HepG2 (cell line): ENCODE measurements around the gene MAML1. TPM values are rescaled to one million over a fixed set of nuclear protein-coding genes. Genes with fewer than 3 reads are reported as not detected.
A peak's percentile ranks its signal among the peaks of the same experiment; 100 is the strongest.

Source experiments
- CEBPB ChIP-seq: IDR thresholded peaks from 2 replicates; pipeline ENCODE4 v1.6.1; 2011; ENCODE audit warnings: low read depth, low read length, improper control_type of control experiment, borderline replicate concordance
- ELF1 ChIP-seq: sonication (generic); formaldehyde crosslinking; IDR thresholded peaks from 2 replicates; pipeline ENCODE4 v1.4.0; 2020; ENCODE audit warnings: missing genetic modification reagents
- HOXA5 ChIP-seq: sonication (generic); formaldehyde crosslinking; IDR thresholded peaks from 2 replicates; pipeline ENCODE4 v1.4.0; 2020; ENCODE audit warnings: missing genetic modification reagents
- MIER2 ChIP-seq: IDR thresholded peaks from 2 replicates; pipeline ENCODE4 v1.6.1; 2016; ENCODE audit warnings: missing biosample characterization, missing genetic modification reagents
- NCOR1 ChIP-seq: fragments of 200-600 bp; sonication (generic); IDR thresholded peaks from 2 replicates; pipeline ENCODE4 v1.7.0; 2017; ENCODE audit warnings: antibody characterized with exemption, low read length, borderline replicate concordance
- PLRG1 ChIP-seq: fragments of 450-650 bp; conservative IDR thresholded peaks from 2 replicates; pipeline ENCODE4 v1.6.1; 2016
- SATB2 ChIP-seq: sonication (generic); formaldehyde crosslinking; IDR thresholded peaks from 2 replicates; pipeline ENCODE4 v1.5.0; 2020; ENCODE audit warnings: missing genetic modification reagents
- SIX4 ChIP-seq: sonication (generic); formaldehyde crosslinking; IDR thresholded peaks from 2 replicates; pipeline ENCODE4 v1.4.0; 2020; ENCODE audit warnings: missing genetic modification reagents
- ZBTB42 ChIP-seq: sonication (generic); formaldehyde crosslinking; IDR thresholded peaks from 2 replicates; pipeline ENCODE4 v1.5.0; 2020; ENCODE audit warnings: mild to moderate bottlenecking, missing genetic modification reagents
- ZBTB44 ChIP-seq: sonication (generic); formaldehyde crosslinking; IDR thresholded peaks from 2 replicates; pipeline ENCODE4 v1.4.0; 2020; ENCODE audit warnings: missing genetic modification reagents
- ZFP36L2 ChIP-seq: sonication (generic); formaldehyde crosslinking; IDR thresholded peaks from 2 replicates; pipeline ENCODE4 v1.4.0; 2020; ENCODE audit warnings: missing genetic modification reagents
- ZNF138 ChIP-seq: sonication (generic); formaldehyde crosslinking; IDR thresholded peaks from 2 replicates; pipeline ENCODE4 v1.5.0; 2020; ENCODE audit warnings: mild to moderate bottlenecking, low read depth, missing genetic modification reagents
- ZNF557 ChIP-seq: sonication (generic); formaldehyde crosslinking; IDR thresholded peaks from 2 replicates; pipeline ENCODE4 v1.4.0; 2020; ENCODE audit warnings: missing genetic modification reagents
- ZNF609 ChIP-seq: sonication (generic); formaldehyde crosslinking; IDR thresholded peaks from 2 replicates; pipeline ENCODE4 v1.4.0; 2020; ENCODE audit warnings: mild to moderate bottlenecking, missing genetic modification reagents, borderline replicate concordance
- ZNF749 ChIP-seq: sonication (generic); formaldehyde crosslinking; IDR thresholded peaks from 2 replicates; pipeline ENCODE4 v1.8.0; 2022; ENCODE audit warnings: mild to moderate bottlenecking, missing genetic modification reagents, moderate library complexity, borderline replicate concordance
- polyA plus RNA-seq, 8 experiments: library from polyadenylated mRNA; depleted of rRNA in 3 of 8; stranded (reverse) in 7 of 8; unstranded in 1 of 8; fragments of >200 nt; fragmentation: Illumina TruSeq in 4 of 8; extraction: Trizol in 4 of 8; gene quantifications; 2 replicates each; pipeline versions ENCODE4 v1.2.1 to v1.2.3, GENCODE V29; 2011 to 2016; ENCODE audit warnings: low read depth in 4 of 8, missing spikeins in 1 of 8, mixed read lengths in 1 of 8; ENCODE audit not compliant: insufficient read depth in 1 of 8
- total RNA-seq, 5 experiments: library from RNA; depleted of rRNA; stranded (reverse); fragments of >200 nt; fragmentation: Illumina TruSeq; extraction: Trizol; gene quantifications; 2 replicates each; pipeline ENCODE4 v1.2.3, GENCODE V29; 2016; ENCODE audit warnings: low read depth in 1 of 5
- TF ChIP-seq, protein P1 (sequence below): sonication (generic); formaldehyde crosslinking; IDR thresholded peaks from one replicate; pipeline ENCODE4 v1.5.1; 2020; ENCODE audit warnings: mild to moderate bottlenecking, missing genetic modification reagents; ENCODE audit errors: not compliant biosample characterization

The MAML1 gene
- total and polyA plus RNA-seq, 2 of the 13 experiments (the other 11 are each of a cell fraction or from before 2014, with no cell fraction given): 10.0 to 10.8 TPM

- TF ChIP-seq, protein P1, sequence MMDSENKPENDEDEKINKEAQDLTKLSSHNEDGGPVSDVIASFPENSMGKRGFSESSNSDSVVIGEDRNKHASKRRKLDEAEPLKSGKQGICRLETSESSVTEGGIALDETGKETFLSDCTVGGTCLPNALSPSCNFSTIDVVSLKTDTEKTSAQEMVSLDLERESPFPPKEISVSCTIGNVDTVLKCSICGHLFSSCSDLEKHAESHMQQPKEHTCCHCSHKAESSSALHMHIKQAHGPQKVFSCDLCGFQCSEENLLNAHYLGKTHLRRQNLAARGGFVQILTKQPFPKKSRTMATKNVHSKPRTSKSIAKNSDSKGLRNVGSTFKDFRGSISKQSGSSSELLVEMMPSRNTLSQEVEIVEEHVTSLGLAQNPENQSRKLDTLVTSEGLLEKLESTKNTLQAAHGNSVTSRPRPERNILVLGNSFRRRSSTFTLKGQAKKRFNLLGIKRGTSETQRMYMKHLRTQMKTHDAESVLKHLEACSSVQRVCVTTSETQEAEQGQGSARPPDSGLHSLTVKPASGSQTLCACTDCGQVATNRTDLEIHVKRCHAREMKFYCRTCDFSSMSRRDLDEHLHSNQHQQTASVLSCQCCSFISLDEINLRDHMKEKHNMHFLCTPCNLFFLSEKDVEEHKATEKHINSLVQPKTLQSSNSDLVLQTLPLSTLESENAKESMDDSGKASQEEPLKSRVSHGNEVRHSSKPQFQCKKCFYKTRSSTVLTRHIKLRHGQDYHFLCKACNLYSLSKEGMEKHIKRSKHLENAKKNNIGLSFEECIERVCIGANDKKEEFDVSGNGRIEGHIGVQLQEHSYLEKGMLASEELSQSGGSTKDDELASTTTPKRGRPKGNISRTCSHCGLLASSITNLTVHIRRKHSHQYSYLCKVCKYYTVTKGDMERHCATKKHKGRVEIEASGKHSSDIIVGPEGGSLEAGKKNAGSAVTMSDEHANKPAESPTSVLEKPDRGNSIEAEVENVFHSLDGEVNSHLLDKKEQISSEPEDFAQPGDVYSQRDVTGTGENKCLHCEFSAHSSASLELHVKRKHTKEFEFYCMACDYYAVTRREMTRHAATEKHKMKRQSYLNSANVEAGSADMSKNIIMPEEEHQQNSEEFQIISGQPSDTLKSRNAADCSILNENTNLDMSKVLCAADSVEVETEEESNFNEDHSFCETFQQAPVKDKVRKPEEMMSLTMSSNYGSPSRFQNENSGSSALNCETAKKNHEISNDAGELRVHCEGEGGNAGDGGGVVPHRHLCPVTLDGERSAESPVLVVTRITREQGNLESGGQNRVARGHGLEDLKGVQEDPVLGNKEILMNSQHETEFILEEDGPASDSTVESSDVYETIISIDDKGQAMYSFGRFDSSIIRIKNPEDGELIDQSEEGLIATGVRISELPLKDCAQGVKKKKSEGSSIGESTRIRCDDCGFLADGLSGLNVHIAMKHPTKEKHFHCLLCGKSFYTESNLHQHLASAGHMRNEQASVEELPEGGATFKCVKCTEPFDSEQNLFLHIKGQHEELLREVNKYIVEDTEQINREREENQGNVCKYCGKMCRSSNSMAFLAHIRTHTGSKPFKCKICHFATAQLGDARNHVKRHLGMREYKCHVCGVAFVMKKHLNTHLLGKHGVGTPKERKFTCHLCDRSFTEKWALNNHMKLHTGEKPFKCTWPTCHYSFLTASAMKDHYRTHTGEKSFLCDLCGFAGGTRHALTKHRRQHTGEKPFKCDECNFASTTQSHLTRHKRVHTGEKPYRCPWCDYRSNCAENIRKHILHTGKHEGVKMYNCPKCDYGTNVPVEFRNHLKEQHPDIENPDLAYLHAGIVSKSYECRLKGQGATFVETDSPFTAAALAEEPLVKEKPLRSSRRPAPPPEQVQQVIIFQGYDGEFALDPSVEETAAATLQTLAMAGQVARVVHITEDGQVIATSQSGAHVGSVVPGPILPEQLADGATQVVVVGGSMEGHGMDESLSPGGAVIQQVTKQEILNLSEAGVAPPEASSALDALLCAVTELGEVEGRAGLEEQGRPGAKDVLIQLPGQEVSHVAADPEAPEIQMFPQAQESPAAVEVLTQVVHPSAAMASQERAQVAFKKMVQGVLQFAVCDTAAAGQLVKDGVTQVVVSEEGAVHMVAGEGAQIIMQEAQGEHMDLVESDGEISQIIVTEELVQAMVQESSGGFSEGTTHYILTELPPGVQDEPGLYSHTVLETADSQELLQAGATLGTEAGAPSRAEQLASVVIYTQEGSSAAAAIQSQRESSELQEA (CRISPR knock-in tag): no peak
- TF ChIP-seq CEBPB: no peak
- no peak; the same call in 1 of the 2 replicates for TF ChIP-seq NCOR1
- TF ChIP-seq ZNF138: no peak; the same call in 1 of the 2 replicates
- no peak for TF ChIP-seq ZBTB44 (CRISPR knock-in tag)
- TF ChIP-seq ZNF557 (CRISPR knock-in tag): no peak
- no peak for TF ChIP-seq ZFP36L2 (CRISPR knock-in tag)
- TF ChIP-seq MIER2 (CRISPR knock-in tag): no peak
- peak; percentile 57; the same call in 1 of the 2 replicates for TF ChIP-seq HOXA5 (CRISPR knock-in tag)
- no peak for TF ChIP-seq ZNF749 (CRISPR knock-in tag)
- peak; percentile 72 for TF ChIP-seq ZBTB42 (CRISPR knock-in tag)
- no peak for TF ChIP-seq SATB2 (CRISPR knock-in tag)
- no peak for TF ChIP-seq PLRG1
- no peak for TF ChIP-seq ELF1
- no peak for TF ChIP-seq ZNF609 (CRISPR knock-in tag)
- no peak for TF ChIP-seq SIX4 (CRISPR knock-in tag)
Observed at GRCh38 chr5:179698935-179699615, 33.5 kb upstream of the MAML1 start, which contains the start of gene CANX (continued).
